ENCODE results near the gene SCT. TPM values are rescaled to one million over a fixed set of nuclear protein-coding genes. Genes with fewer than 3 reads are reported as not detected.
A peak's percentile ranks its signal among the peaks of the same experiment; 100 is the strongest.

Gene SCT
- total RNA-seq, 1 donor from 2014 or later, result not detected

- Histone ChIP-seq H3K27ac (peak overlapping the region; percentile 32), H3K36me3 (peaks cover 90% of the 10 kb centered on the region), H3K9me3 (no peaks in the 10 kb centered on the region), H3K27me3 (ENCODE audit: low read depth) (no peaks in the 10 kb centered on the region), H3K4me1 (peaks cover 9% of the 10 kb centered on the region), H3K4me3 (no peak overlapping the region)
- ATAC-seq, result no peak
- TF ChIP-seq, protein P1, sequence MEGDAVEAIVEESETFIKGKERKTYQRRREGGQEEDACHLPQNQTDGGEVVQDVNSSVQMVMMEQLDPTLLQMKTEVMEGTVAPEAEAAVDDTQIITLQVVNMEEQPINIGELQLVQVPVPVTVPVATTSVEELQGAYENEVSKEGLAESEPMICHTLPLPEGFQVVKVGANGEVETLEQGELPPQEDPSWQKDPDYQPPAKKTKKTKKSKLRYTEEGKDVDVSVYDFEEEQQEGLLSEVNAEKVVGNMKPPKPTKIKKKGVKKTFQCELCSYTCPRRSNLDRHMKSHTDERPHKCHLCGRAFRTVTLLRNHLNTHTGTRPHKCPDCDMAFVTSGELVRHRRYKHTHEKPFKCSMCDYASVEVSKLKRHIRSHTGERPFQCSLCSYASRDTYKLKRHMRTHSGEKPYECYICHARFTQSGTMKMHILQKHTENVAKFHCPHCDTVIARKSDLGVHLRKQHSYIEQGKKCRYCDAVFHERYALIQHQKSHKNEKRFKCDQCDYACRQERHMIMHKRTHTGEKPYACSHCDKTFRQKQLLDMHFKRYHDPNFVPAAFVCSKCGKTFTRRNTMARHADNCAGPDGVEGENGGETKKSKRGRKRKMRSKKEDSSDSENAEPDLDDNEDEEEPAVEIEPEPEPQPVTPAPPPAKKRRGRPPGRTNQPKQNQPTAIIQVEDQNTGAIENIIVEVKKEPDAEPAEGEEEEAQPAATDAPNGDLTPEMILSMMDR (IDR thresholded peaks at IDR 0.05), result no peak
- intact Hi-C loops (cut with DNase I), result no loop called here
- no peak for DNase-seq
These were observed 39.4 kb downstream of the SCT start for GRCh38 chr11:587546-587945.

- Histone ChIP-seq H3K4me3 (no peak overlapping the region), H3K27me3 (ENCODE audit: low read depth) (no peaks in the 10 kb centered on the region), H3K4me1 (peaks cover 9% of the 10 kb centered on the region), H3K36me3 (peaks cover 92% of the 10 kb centered on the region), H3K27ac (no peak overlapping the region), H3K9me3 (no peaks in the 10 kb centered on the region)
- DNase-seq (no peak), ATAC-seq (no peak)
- intact Hi-C loops (cut with DNase I), result no loop called here
- TF ChIP-seq, protein P1 (IDR thresholded peaks at IDR 0.05), result no peak
These were observed 40.3 kb downstream of the SCT start for GRCh38 chr11:586376-587316.

DNA sequence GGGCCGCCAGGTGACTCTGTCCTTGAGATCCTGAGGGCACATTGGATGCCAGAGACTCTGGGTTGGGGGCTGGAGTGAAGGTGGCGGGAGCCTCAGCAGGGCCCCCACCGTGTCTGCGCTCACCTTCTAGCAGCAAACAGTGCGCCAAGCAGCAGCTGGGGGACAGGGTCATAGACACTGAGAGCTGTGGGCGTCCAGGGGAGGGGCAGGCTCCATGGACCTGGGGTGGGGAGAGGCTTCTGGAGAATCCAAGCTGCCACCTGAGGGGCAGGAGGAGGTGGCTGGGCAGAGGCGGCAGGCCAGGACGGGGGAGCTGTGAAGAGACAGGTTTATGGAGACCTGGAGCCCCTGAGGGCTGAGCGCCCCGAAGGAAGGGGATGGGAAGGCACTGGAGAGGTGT, 42.7 kb downstream of the SCT start:
- no peak overlapping the region for H3K4me3 ChIP-seq
- DNase-seq (no peak), ATAC-seq (no peak)
- H3K27me3 ChIP-seq (ENCODE audit: low read depth), result no peaks in the 10 kb centered on the region
- peaks cover 70% of the 10 kb centered on the region for H3K36me3 ChIP-seq
- no peaks in the 10 kb centered on the region for H3K9me3 ChIP-seq
- H3K4me1 ChIP-seq, result peaks cover 26% of the 10 kb centered on the region
- TF ChIP-seq, protein P1 (IDR thresholded peaks at IDR 0.05), result no peak
- no peak overlapping the region for H3K27ac ChIP-seq
- intact Hi-C loops (cut with DNase I), result no loop called here

- DNase-seq, result no peak
- peaks cover 40% of the 10 kb centered on the region for H3K4me1 ChIP-seq
- no peaks in the 10 kb centered on the region for H3K9me3 ChIP-seq
- H3K4me3 ChIP-seq, result no peak overlapping the region
- H3K27ac ChIP-seq, result no peak overlapping the region
- ATAC-seq, result no peak
- TF ChIP-seq, protein P1 (IDR thresholded peaks at IDR 0.05), result no peak
- H3K36me3 ChIP-seq, result peaks cover 45% of the 10 kb centered on the region
- no peaks in the 10 kb centered on the region for H3K27me3 ChIP-seq (ENCODE audit: low read depth)
- intact Hi-C loops (cut with DNase I), result no loop called here
These were observed 45.2 kb downstream of the SCT start for GRCh38 chr11:581752-582151.

GRCh38 chr11:581342-581741, 45.6 kb downstream of the SCT start:
- H3K4me3 ChIP-seq, result no peak overlapping the region
- peaks cover 41% of the 10 kb centered on the region for H3K36me3 ChIP-seq
- DNase-seq (no peak), ATAC-seq (no peak)
- H3K27ac ChIP-seq, result no peak overlapping the region
- H3K9me3 ChIP-seq, result no peaks in the 10 kb centered on the region
- TF ChIP-seq, protein P1 (IDR thresholded peaks at IDR 0.05), result no peak
- intact Hi-C loops (cut with DNase I), result no loop called here
- H3K27me3 ChIP-seq (ENCODE audit: low read depth), result no peaks in the 10 kb centered on the region
- H3K4me1 ChIP-seq, result peaks cover 40% of the 10 kb centered on the region

All from lower lobe of right lung (tissue), 2 donors.